Adrenal gland (tissue), 5 donors: Measurements from ENCODE around the gene FMNL3.

Experiments
- POLR2A ChIP-seq, 2 donors: fragments of 450-650 bp; IDR thresholded peaks; one replicate each; pipeline ENCODE4 v1.6.1; 2017; ENCODE audit warnings: antibody characterized with exemption in 2 of 2, mild to moderate bottlenecking in 2 of 2, moderate library complexity in 1 of 2
- TF ChIP-seq, protein P1 (sequence below), 6 experiments: fragments of 450-650 bp in 4 of 6; fragments of 200-600 bp in 2 of 6; sonication (generic) in 1 of 6; IDR thresholded peaks; 1 replicate in 5 of 6; 2 replicates in 1 of 6; pipeline versions ENCODE4 v1.5.1 to v1.8.0; 2016 to 2021; ENCODE audit warnings: antibody characterized with exemption in 6 of 6, mild to moderate bottlenecking in 2 of 6, moderate library complexity in 1 of 6
- donor health status: DM: no; HTN: no; CAD: no.

DNA sequence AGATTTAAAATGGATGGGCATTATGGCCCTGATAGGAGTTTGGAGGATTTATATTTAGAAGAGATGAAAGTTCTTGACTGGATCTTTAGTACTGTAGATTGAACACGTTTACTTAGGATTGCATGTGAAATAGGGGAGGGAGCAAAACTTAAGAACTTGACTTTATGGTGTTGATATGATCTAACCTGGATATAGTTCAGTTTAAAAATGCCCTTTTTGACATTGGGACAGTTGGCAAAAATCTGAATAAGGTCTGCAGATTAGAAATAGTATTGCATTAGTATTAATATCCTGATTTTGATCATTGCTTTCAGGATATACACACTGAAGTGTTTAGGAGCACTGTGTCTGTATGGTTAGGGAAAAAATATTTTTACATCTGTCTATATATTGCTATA, 43.8 kb upstream of the FMNL3 start:
- TF ChIP-seq, protein P1, sequence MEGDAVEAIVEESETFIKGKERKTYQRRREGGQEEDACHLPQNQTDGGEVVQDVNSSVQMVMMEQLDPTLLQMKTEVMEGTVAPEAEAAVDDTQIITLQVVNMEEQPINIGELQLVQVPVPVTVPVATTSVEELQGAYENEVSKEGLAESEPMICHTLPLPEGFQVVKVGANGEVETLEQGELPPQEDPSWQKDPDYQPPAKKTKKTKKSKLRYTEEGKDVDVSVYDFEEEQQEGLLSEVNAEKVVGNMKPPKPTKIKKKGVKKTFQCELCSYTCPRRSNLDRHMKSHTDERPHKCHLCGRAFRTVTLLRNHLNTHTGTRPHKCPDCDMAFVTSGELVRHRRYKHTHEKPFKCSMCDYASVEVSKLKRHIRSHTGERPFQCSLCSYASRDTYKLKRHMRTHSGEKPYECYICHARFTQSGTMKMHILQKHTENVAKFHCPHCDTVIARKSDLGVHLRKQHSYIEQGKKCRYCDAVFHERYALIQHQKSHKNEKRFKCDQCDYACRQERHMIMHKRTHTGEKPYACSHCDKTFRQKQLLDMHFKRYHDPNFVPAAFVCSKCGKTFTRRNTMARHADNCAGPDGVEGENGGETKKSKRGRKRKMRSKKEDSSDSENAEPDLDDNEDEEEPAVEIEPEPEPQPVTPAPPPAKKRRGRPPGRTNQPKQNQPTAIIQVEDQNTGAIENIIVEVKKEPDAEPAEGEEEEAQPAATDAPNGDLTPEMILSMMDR (IDR thresholded peaks at IDR 0.05), result no peak
- no peak for TF ChIP-seq POLR2A (IDR thresholded peaks at IDR 0.05)
